ENCODE measurements around the gene SEC23B.
"Not testable (repeated sequence)": the region's sequence is repeated elsewhere in the genome, so short reads cannot be mapped to it uniquely, and the experiment has no call there.

Gene SEC23B

GRCh38 chr20:18496042-18496441 lies 11.7 kb upstream of the SEC23B start:
- H3K79me2 ChIP-seq (ENCODE audit: insufficient read depth, low read depth) = no peaks in the 10 kb centered on the region
- H3K4me3 ChIP-seq (IDR thresholded peaks at IDR 0.05; ENCODE audit: insufficient read depth, low read depth, low read length) = no peak overlapping the region
- H3K36me3 ChIP-seq (ENCODE audit: insufficient read depth) = no peaks in the 10 kb centered on the region
- no peaks in the 10 kb centered on the region for H3K27me3 ChIP-seq (ENCODE audit: insufficient read depth, low read depth)
- H2AFZ ChIP-seq (ENCODE audit: low read depth) = peak overlapping the region; percentile 81; the same call in 1 of the 2 replicates
- H3K4me2 ChIP-seq = peak overlapping the region; percentile 70; the same call in 1 of the 2 replicates
- no peak overlapping the region for H3K9ac ChIP-seq
- no peak overlapping the region for H3K27ac ChIP-seq
- H4K20me1 ChIP-seq (ENCODE audit: insufficient read depth) = no peaks in the 10 kb centered on the region
- peaks cover 15% of the 10 kb centered on the region for H3K4me1 ChIP-seq (ENCODE audit: low read depth, poor library complexity, severe bottlenecking)
- no peak for TF ChIP-seq CTCF (conservative IDR thresholded peaks at IDR 0.05; ENCODE audit: low read depth, low read length)

GRCh38 chr20:18496740-18497592 lies 10.8 kb upstream of the SEC23B start, which contains the start of gene RBBP9:
Gene RBBP9 (minus strand): TSS chr20:18497225. CDS start chr20:18497167, 58 bp downstream.
- Histone ChIP-seq H3K4me3 (IDR thresholded peaks at IDR 0.05; ENCODE audit: insufficient read depth, low read depth, low read length) (no peak within 1 kb of the TSS), H4K20me1 (ENCODE audit: insufficient read depth) (no peaks in the 10 kb centered on the region), H3K4me2 (peak within 1 kb of the TSS; percentile 70), H3K9ac (peak within 1 kb of the TSS; percentile 20; the same call in 1 of the 2 replicates), H3K27ac (no peak within 1 kb of the TSS), H3K4me1 (ENCODE audit: low read depth, poor library complexity, severe bottlenecking) (peaks cover 15% of the 10 kb centered on the region), H3K36me3 (ENCODE audit: insufficient read depth) (no peaks in the 10 kb centered on the region), H3K79me2 (ENCODE audit: insufficient read depth, low read depth) (no peaks in the 10 kb centered on the region), H2AFZ (ENCODE audit: low read depth) (peak within 1 kb of the TSS; percentile 81), H3K27me3 (ENCODE audit: insufficient read depth, low read depth) (no peaks in the 10 kb centered on the region)
- no peak for TF ChIP-seq CTCF (conservative IDR thresholded peaks at IDR 0.05; ENCODE audit: low read depth, low read length)

- Histone ChIP-seq H4K20me1 (ENCODE audit: insufficient read depth) (no peaks in the 10 kb centered on the region), H3K79me2 (ENCODE audit: insufficient read depth, low read depth) (no peaks in the 10 kb centered on the region), H3K27me3 (ENCODE audit: insufficient read depth, low read depth) (no peaks in the 10 kb centered on the region), H3K4me1 (ENCODE audit: low read depth, poor library complexity, severe bottlenecking) (peaks cover 15% of the 10 kb centered on the region), H3K4me2 (peak overlapping the region; percentile 22; the same call in 1 of the 2 replicates), H2AFZ (ENCODE audit: low read depth) (peak overlapping the region; percentile 81; the same call in 1 of the 2 replicates), H3K9ac (no peak overlapping the region), H3K36me3 (ENCODE audit: insufficient read depth) (no peaks in the 10 kb centered on the region), H3K4me3 (IDR thresholded peaks at IDR 0.05; ENCODE audit: insufficient read depth, low read depth, low read length) (no peak overlapping the region), H3K27ac (no peak overlapping the region)
- no peak for TF ChIP-seq CTCF (conservative IDR thresholded peaks at IDR 0.05; ENCODE audit: low read depth, low read length)
Observed at GRCh38 chr20:18497603-18498002, 10.1 kb upstream of the SEC23B start.

GRCh38 chr20:18501672-18502071 lies 6.1 kb upstream of the SEC23B start:
- H4K20me1 ChIP-seq (ENCODE audit: insufficient read depth); H3K79me2 ChIP-seq (ENCODE audit: insufficient read depth, low read depth); H2AFZ ChIP-seq (ENCODE audit: low read depth); H3K4me3 ChIP-seq (IDR thresholded peaks at IDR 0.05; ENCODE audit: insufficient read depth, low read depth, low read length); H3K27ac ChIP-seq; H3K4me2 ChIP-seq; H3K27me3 ChIP-seq (ENCODE audit: insufficient read depth, low read depth); H3K36me3 ChIP-seq (ENCODE audit: insufficient read depth); H3K9ac ChIP-seq: not testable (repeated sequence)
- H3K4me1 ChIP-seq (ENCODE audit: low read depth, poor library complexity, severe bottlenecking) = peaks cover 12% of the 10 kb centered on the region
